Measurements from ENCODE around the gene HOTAIR. TPM values are rescaled to one million over a fixed set of nuclear protein-coding genes. Genes with fewer than 3 reads are reported as not detected.

Gene HOTAIR
- total RNA-seq, 1 donor from 2014 or later: not detected

- DNase-seq (ENCODE audit: low spot score): no peak
- ATAC-seq: no peak
Measured at GRCh38 chr12:53950437-53950773, 24.3 kb downstream of the HOTAIR start.

GRCh38 chr12:53949631-53950436 lies 24.9 kb downstream of the HOTAIR start:
- DNase-seq (ENCODE audit: low spot score) (no peak), ATAC-seq (no peak)

- ATAC-seq: no peak
- DNase-seq (ENCODE audit: low spot score): no peak
Measured at GRCh38 chr12:53948650-53949593, 25.8 kb downstream of the HOTAIR start.

- no peak for ATAC-seq
Measured at GRCh38 chr12:53947743-53948142, 27.0 kb downstream of the HOTAIR start.

GRCh38 chr12:53944907-53945847 lies 29.6 kb downstream of the HOTAIR start:
- DNase-seq (ENCODE audit: low spot score) (no peak), ATAC-seq (no peak)

More at GRCh38 chr12:53947743-53948142, 27.0 kb downstream of the HOTAIR start:
- no peak for DNase-seq (ENCODE audit: low spot score)

- no peak for DNase-seq (ENCODE audit: low spot score)
Measured at GRCh38 chr12:53944209-53944608, 30.5 kb downstream of the HOTAIR start.

GRCh38 chr12:53942467-53942997 lies 32.2 kb downstream of the HOTAIR start:
- ATAC-seq: no peak
- DNase-seq (ENCODE audit: low spot score): no peak

More at GRCh38 chr12:53944209-53944608, 30.5 kb downstream of the HOTAIR start:
- ATAC-seq: no peak

GRCh38 chr12:53941750-53942149 lies 33.0 kb downstream of the HOTAIR start:
- DNase-seq (ENCODE audit: low spot score) (no peak), ATAC-seq (no peak)

GRCh38 chr12:53941187-53941586 lies 33.6 kb downstream of the HOTAIR start:
- ATAC-seq: no peak
- no peak for DNase-seq (ENCODE audit: low spot score)

GRCh38 chr12:53940443-53941014 lies 34.2 kb downstream of the HOTAIR start:
- DNase-seq (ENCODE audit: low spot score): no peak

GRCh38 chr12:53939141-53940108 lies 35.3 kb downstream of the HOTAIR start:
- DNase-seq (ENCODE audit: low spot score): no peak
- peak; percentile 68 for ATAC-seq

More at GRCh38 chr12:53940443-53941014, 34.2 kb downstream of the HOTAIR start:
- ATAC-seq: no peak

- DNase-seq (ENCODE audit: low spot score): no peak
- no peak for ATAC-seq
Measured at GRCh38 chr12:53938326-53939140, 36.2 kb downstream of the HOTAIR start, which contains the start of gene HOXC13. Gene HOXC13, plus strand, starts transcription at chr12:53938831. Its CDS starts 76 bp downstream, at chr12:53938907.

GRCh38 chr12:53937596-53938325 lies 37.0 kb downstream of the HOTAIR start:
- ATAC-seq (no peak), DNase-seq (ENCODE audit: low spot score) (no peak)

GRCh38 chr12:53937099-53937498 lies 37.7 kb downstream of the HOTAIR start:
- no peak for DNase-seq (ENCODE audit: low spot score)
- ATAC-seq: no peak

GRCh38 chr12:53935383-53936341 lies 39.1 kb downstream of the HOTAIR start:
- ATAC-seq (no peak), DNase-seq (ENCODE audit: low spot score) (no peak)

GRCh38 chr12:53932915-53933314 lies 41.8 kb downstream of the HOTAIR start:
- ATAC-seq (no peak), DNase-seq (ENCODE audit: low spot score) (no peak)
